GM12865 (cell line): ENCODE results near the gene LIN7A.

Experiments
- DNase-seq: peaks from one replicate; pipeline ENCODE4 v3.0.0; 2010; ENCODE audit warnings: low read depth
- H3K4me3 ChIP-seq: 2 replicates; pipeline ENCODE4 v1.5.1; 2011; ENCODE audit warnings: mild to moderate bottlenecking, low read depth, low read length, control low read depth
- CTCF ChIP-seq: IDR thresholded peaks from 2 replicates; pipeline ENCODE4 v1.5.1; 2011; ENCODE audit warnings: low read length, control low read depth, low read depth, inconsistent platforms; ENCODE audit not compliant: insufficient read depth; ENCODE audit errors: missing control alignments

Gene LIN7A

DNA sequence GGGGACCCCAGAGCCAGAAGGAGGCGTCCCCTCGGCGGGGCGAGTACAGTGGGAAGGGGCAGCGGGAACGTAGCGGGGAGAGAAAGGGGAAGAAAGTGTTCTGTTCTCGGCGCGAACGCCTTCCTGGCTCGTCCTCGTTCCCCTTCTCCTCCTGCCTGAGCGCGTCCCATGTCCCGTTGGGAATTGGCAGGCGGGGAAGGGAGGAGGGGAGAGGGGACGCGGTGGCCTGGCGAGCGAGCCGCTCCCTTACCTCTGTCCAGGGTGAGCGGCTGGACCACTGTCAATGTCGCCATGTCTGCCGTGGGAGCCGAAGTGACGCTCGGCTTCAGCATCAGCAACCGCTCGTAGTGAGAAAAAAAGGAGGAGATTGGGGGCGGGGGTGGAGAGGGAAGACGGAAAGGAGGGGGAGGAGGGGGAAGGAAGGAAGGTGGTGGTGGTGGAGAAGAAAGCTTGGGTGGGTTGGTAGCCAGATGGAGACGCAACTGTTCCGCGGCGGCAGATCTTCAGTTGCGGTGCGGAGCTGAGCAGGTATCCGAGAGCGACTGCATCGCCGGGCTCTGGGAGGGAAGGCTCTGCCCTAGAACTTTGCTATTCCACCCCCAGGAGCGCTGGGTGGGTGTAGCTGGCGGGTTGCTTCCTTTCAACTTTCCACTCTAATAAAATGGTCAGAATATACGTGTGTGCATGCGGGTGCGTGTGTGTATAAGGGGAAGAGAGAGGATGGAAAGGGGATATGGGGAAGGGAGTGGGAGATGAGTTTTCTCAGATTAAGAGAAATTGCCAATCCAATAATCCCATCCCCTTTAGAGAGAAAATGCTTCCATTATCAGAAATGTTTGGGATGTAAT, at the start of gene LIN7A:
TSS of gene LIN7A (minus strand) at position 544 of the 848 bp plus-strand sequence. CDS start at position 332, 212 bp downstream.
- DNase-seq = peak; percentile 13
- no peak for TF ChIP-seq CTCF
- H3K4me3 ChIP-seq = peak within 1 kb of the TSS; percentile 62

DNA sequence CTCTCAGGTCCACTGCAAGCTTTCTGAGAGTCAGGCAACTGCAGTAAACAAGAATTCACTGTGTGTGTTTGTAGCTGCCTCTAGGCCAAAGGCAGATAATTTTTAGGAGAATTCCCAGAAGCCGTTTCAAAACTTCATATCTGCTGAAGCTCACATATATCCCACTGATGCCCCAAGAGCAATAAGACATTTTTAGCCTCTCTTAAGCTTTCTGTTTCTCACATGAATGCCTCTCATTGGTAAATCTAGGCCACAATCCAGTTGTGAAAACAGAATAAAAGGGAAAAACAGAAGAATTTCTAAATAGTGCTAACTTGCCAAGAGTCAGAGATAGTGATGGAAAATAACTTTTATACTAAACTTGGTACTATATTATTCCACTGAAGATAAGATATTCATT, 48.5 kb upstream of the LIN7A start:
- no peak for DNase-seq
- H3K4me3 ChIP-seq = no peak overlapping the region

GRCh38 chr12:80979816-80980215, 42.1 kb upstream of the LIN7A start:
- no peak for DNase-seq
- no peak overlapping the region for H3K4me3 ChIP-seq
- no peak for TF ChIP-seq CTCF

More for the DNA sequence above, 48.5 kb upstream of the LIN7A start:
- TF ChIP-seq CTCF = no peak

GRCh38 chr12:80979251-80979650, 41.5 kb upstream of the LIN7A start:
- no peak for TF ChIP-seq CTCF
- no peak for DNase-seq
- no peak overlapping the region for H3K4me3 ChIP-seq

- H3K4me3 ChIP-seq = no peak overlapping the region
- DNase-seq = no peak
- TF ChIP-seq CTCF = no peak
Measured at GRCh38 chr12:80977346-80977745, 39.6 kb upstream of the LIN7A start.

DNA sequence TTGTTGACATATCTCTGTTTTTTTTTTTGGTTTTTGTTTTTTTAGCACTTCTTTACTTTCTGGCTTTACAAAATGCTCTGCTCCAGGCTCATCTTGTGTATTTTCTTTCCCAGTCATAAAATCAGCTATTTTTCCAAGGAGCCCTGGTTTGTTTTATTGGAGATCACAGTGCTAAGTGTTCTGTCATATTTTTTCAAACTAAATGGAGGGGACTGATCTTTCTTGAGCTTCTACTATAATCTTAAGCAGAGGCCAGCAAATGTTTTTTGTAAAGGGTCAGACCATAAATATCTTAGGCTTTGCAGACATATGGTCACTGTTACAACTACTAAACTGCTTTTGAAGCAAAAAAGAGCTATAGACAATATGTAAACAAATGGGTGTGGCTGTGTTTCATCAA, 30.6 kb upstream of the LIN7A start:
- no peak overlapping the region for H3K4me3 ChIP-seq
- DNase-seq = no peak
- no peak for TF ChIP-seq CTCF

GRCh38 chr12:80967565-80967964, 29.8 kb upstream of the LIN7A start:
- DNase-seq = no peak
- no peak overlapping the region for H3K4me3 ChIP-seq
- no peak for TF ChIP-seq CTCF
